ENCODE measurements around the gene COL23A1.
A peak's percentile ranks its signal among the peaks of the same experiment; 100 is the strongest.

The COL23A1 gene

GRCh38 chr5:178204935-178205748, 385.1 kb downstream of the COL23A1 start:
- no peak for TF ChIP-seq CTCF (conservative IDR thresholded peaks at IDR 0.05)
- H3K27ac ChIP-seq = peak overlapping the region; percentile 88

- peak within 1 kb of the TSS; percentile 88 for H3K27ac ChIP-seq
Measured at GRCh38 chr5:178204182-178204934, 385.8 kb downstream of the COL23A1 start, which contains the start of gene HNRNPAB. TSS of gene HNRNPAB (plus strand) at chr5:178204533. CDS start at chr5:178204838, 305 bp downstream.

GRCh38 chr5:178203670-178204181, 386.5 kb downstream of the COL23A1 start:
- TF ChIP-seq CTCF (conservative IDR thresholded peaks at IDR 0.05) = no peak
- peak overlapping the region; percentile 88 for H3K27ac ChIP-seq

More at GRCh38 chr5:178204182-178204934, 385.8 kb downstream of the COL23A1 start, which contains the start of gene HNRNPAB:
- no peak for TF ChIP-seq CTCF (conservative IDR thresholded peaks at IDR 0.05)

GRCh38 chr5:178202541-178202940, 387.7 kb downstream of the COL23A1 start:
- TF ChIP-seq CTCF (conservative IDR thresholded peaks at IDR 0.05) = no peak

GRCh38 chr5:178201927-178202235, 388.3 kb downstream of the COL23A1 start:
- TF ChIP-seq CTCF (conservative IDR thresholded peaks at IDR 0.05) = no peak
- no peak overlapping the region for H3K27ac ChIP-seq

More at GRCh38 chr5:178202541-178202940, 387.7 kb downstream of the COL23A1 start:
- H3K27ac ChIP-seq = no peak overlapping the region

GRCh38 chr5:178201221-178201926, 388.8 kb downstream of the COL23A1 start:
- no peak for TF ChIP-seq CTCF (conservative IDR thresholded peaks at IDR 0.05)
- H3K27ac ChIP-seq = no peak overlapping the region

Measured in VCaP (cell line).